C4-2B (cell line): ENCODE data around the gene RNF214.

ENCODE experiments used
- ZFX ChIP-seq: fragments of 450-650 bp; IDR thresholded peaks from 2 replicates; pipeline ENCODE4 v1.6.1; 2017
- TF ChIP-seq, protein P1 (sequence below): fragments of 450-650 bp; conservative IDR thresholded peaks from 2 replicates; pipeline ENCODE4 v1.5.1; 2017; ENCODE audit warnings: mild to moderate bottlenecking

DNA sequence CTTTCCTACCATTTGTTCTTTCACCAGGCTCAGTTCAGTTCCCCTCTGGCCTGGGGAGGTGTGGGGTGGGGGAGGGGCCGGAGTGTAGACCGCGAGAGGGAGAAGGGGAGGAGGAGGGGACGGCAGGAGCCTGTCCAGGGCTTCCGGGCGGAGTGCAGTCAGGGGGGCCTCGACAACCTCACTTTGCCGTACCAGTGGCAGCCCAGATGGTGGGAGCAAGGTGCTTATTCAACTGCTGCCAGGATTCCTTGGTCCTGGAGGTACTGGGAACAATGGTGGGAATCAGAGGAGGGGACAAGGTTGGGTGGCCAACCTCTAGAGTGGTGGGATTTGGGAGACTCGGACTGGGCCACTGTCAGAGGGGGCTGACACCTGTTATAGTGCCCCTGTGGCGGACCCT lies 82.4 kb downstream of the RNF214 start:
- TF ChIP-seq, protein P1, sequence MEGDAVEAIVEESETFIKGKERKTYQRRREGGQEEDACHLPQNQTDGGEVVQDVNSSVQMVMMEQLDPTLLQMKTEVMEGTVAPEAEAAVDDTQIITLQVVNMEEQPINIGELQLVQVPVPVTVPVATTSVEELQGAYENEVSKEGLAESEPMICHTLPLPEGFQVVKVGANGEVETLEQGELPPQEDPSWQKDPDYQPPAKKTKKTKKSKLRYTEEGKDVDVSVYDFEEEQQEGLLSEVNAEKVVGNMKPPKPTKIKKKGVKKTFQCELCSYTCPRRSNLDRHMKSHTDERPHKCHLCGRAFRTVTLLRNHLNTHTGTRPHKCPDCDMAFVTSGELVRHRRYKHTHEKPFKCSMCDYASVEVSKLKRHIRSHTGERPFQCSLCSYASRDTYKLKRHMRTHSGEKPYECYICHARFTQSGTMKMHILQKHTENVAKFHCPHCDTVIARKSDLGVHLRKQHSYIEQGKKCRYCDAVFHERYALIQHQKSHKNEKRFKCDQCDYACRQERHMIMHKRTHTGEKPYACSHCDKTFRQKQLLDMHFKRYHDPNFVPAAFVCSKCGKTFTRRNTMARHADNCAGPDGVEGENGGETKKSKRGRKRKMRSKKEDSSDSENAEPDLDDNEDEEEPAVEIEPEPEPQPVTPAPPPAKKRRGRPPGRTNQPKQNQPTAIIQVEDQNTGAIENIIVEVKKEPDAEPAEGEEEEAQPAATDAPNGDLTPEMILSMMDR, result no peak
- no peak for TF ChIP-seq ZFX
